Ovary (tissue), 9 donors: ENCODE measurements around the gene EGR4. TPM values are rescaled to one million over a fixed set of nuclear protein-coding genes. Genes with fewer than 3 reads are reported as not detected.
"Not testable (repeated sequence)": the region's sequence is repeated elsewhere in the genome, so short reads cannot be mapped to it uniquely, and the experiment has no call there.

Experiments
- DNase-seq, 5 donors: peaks; one replicate each; pipeline ENCODE4 v3.0.0-alpha.2; 2019 to 2020
- H3K27ac ChIP-seq, 2 donors: fragments of 200-600 bp; one replicate each; pipeline versions ENCODE4 v1.5.1 to v1.8.0; 2019 to 2022
- H3K27me3 ChIP-seq: fragments of 200-600 bp; one replicate; pipeline ENCODE4 v1.8.0; 2022
- H3K36me3 ChIP-seq: fragments of 200-600 bp; sonication (generic); one replicate; pipeline ENCODE4 v1.5.1; 2019
- H3K4me1 ChIP-seq: one replicate; pipeline ENCODE4 v1.8.1; 2013; ENCODE audit warnings: mild to moderate bottlenecking, moderate library complexity; ENCODE audit not compliant: insufficient read depth
- H3K4me3 ChIP-seq: fragments of 200-600 bp; sonication (generic); one replicate; pipeline ENCODE4 v1.5.1; 2017
- H3K9me3 ChIP-seq, 2 donors: fragments of 200-600 bp in 1 of 2; sonication (generic) in 1 of 2; one replicate each; pipeline versions ENCODE4 v1.5.1 to v1.8.1; 2013 to 2019; ENCODE audit warnings: mild to moderate bottlenecking in 1 of 2, moderate library complexity in 1 of 2
- CTCF ChIP-seq, 3 donors: fragments of 450-650 bp in 2 of 3; fragments of 200-600 bp in 1 of 3; IDR thresholded peaks; one replicate each; pipeline versions ENCODE4 v1.5.1 to v1.8.0; 2016 to 2022; ENCODE audit warnings: antibody characterized with exemption in 3 of 3, mild to moderate bottlenecking in 1 of 3
- EP300 ChIP-seq: sonication (generic); formaldehyde crosslinking; IDR thresholded peaks from one replicate; pipeline ENCODE4 v1.6.1; 2017; ENCODE audit warnings: antibody characterized with exemption
- POLR2A ChIP-seq: fragments of 450-650 bp; IDR thresholded peaks from one replicate; pipeline ENCODE4 v1.6.1; 2017; ENCODE audit warnings: antibody characterized with exemption, mild to moderate bottlenecking, moderate library complexity
- WGBS, 3 donors: extraction: QIAGEN DNeasy Blood & Tissue Kit in 1 of 3; methylation state at CpG; one replicate each; pipeline versions ENCODE4 v1.1.5 to v1.1.7; 2013 to 2017; 5-methylcytosine and 5-hydroxymethylcytosine counted together
- intact Hi-C, 4 donors: fragments of 100-400 bp; cut with DNase I; formaldehyde crosslinking; loops; one replicate each; pipeline versions ENCODE4 v1.11.0 to v1.15.1; 2022 to 2023
- polyA plus RNA-seq, 2 donors: library from polyadenylated mRNA; stranded (reverse); fragments of 200-250 nt in 1 of 2; fragments of 350-450 nt in 1 of 2; fragmentation: Illumina TruSeq in 1 of 2; extraction: RNeasy Lipid Tissue Mini Kit (QIAGEN cat#74804) in 1 of 2; gene quantifications; one replicate each; pipeline ENCODE4 v1.2.3, GENCODE V29; 2013 to 2014
- total RNA-seq, 7 donors: library from RNA; depleted of rRNA in 2 of 7; stranded (reverse); fragments of >200 nt in 2 of 7; fragmentation: NEBNext Ultra II Directional in 3 of 7; extraction: Animal tissue kit (Norgen Biotek cat#: 25700) in 3 of 7; gene quantifications; one replicate each; pipeline versions ENCODE4 v1.1.0 to v1.2.4, GENCODE V29; 2016 to 2023
- donor health status: DM: no; HTN: no; CAD: no; lungs with moderate emphysema.
- donor health status: DM: no; HTN: no; CAD: no.
- donor health status: Bipolar disorder and iron deficiency.
- donor health status: DM: yes; HTN: yes; CAD: no.
- donor health status: DM: no; HTN: no; CAD: no.
- donor health status: DM: yes; HTN: yes; CAD: no.

The EGR4 gene
- total and polyA plus RNA-seq, 9 donors = 0.04 to 0.13 TPM; not detected in 7

GRCh38 chr2:73265298-73266060 is 27.9 kb downstream of the EGR4 start:
- intact Hi-C loops = no loop called here

GRCh38 chr2:73264783-73265182 is 28.6 kb downstream of the EGR4 start:
- DNase-seq = no peak
- intact Hi-C loops = no loop called here
- H3K9me3 ChIP-seq = no peaks in the 10 kb centered on the region
- H3K4me1 ChIP-seq = peaks cover 3% of the 10 kb centered on the region
- H3K4me3 ChIP-seq = no peak overlapping the region
- H3K36me3 ChIP-seq = no peaks in the 10 kb centered on the region
- 78 to 90% (median 79%) methylated on average over 4 of the region's 4 CpGs for WGBS, 3 donors
- TF ChIP-seq CTCF (IDR thresholded peaks at IDR 0.05) (no peak), POLR2A (no peak), EP300 (no peak)
- no peaks in the 10 kb centered on the region for H3K27me3 ChIP-seq
- H3K27ac ChIP-seq = no peak overlapping the region

More at GRCh38 chr2:73265298-73266060, 27.9 kb downstream of the EGR4 start:
- 91 to 93% (median 92%) methylated on average over 28 of the region's 28 CpGs for whole genome bisulfite sequencing, 3 donors
- DNase-seq = no peak
- Histone ChIP-seq H3K4me1 (peaks cover 3% of the 10 kb centered on the region), H3K9me3 (no peaks in the 10 kb centered on the region), H3K27ac (no peak overlapping the region), H3K4me3 (no peak overlapping the region), H3K36me3 (no peaks in the 10 kb centered on the region), H3K27me3 (no peaks in the 10 kb centered on the region)
- no peak for TF ChIP-seq CTCF (IDR thresholded peaks at IDR 0.05)
- no peak for TF ChIP-seq POLR2A
- TF ChIP-seq EP300 = no peak

GRCh38 chr2:73264332-73264606 is 29.1 kb downstream of the EGR4 start:
- H3K9me3 ChIP-seq = no peaks in the 10 kb centered on the region
- peaks cover 3% of the 10 kb centered on the region for H3K4me1 ChIP-seq
- DNase-seq = no peak
- no peaks in the 10 kb centered on the region for H3K36me3 ChIP-seq
- TF ChIP-seq EP300 = no peak
- TF ChIP-seq CTCF (IDR thresholded peaks at IDR 0.05) = no peak
- no peak for TF ChIP-seq POLR2A
- H3K27me3 ChIP-seq = no peaks in the 10 kb centered on the region
- intact Hi-C loops = no loop called here
- H3K27ac ChIP-seq = no peak overlapping the region
- no peak overlapping the region for H3K4me3 ChIP-seq
- WGBS, 3 donors = 88 to 90% (median 89%) methylated on average over 15 of the region's 15 CpGs

GRCh38 chr2:73263540-73264331 is 29.6 kb downstream of the EGR4 start:
- Histone ChIP-seq H3K36me3 (no peaks in the 10 kb centered on the region), H3K9me3 (no peaks in the 10 kb centered on the region), H3K27ac (no peak overlapping the region), H3K4me1 (peaks cover 1% of the 10 kb centered on the region), H3K4me3 (no peak overlapping the region), H3K27me3 (no peaks in the 10 kb centered on the region)
- no peak for DNase-seq
- intact Hi-C loops = no loop called here
- 92% methylated on average over 16 of the region's 16 CpGs for WGBS, 3 donors
- TF ChIP-seq POLR2A (no peak), CTCF (IDR thresholded peaks at IDR 0.05) (no peak)

GRCh38 chr2:73262691-73263429 is 30.5 kb downstream of the EGR4 start:
- H3K4me1 ChIP-seq, H3K27ac ChIP-seq, DNase-seq, intact Hi-C loops, H3K4me3 ChIP-seq, H3K27me3 ChIP-seq, H3K36me3 ChIP-seq, H3K9me3 ChIP-seq: not testable (repeated sequence)
- 89 to 90% (median 90%) methylated on average over 18 of the region's 18 CpGs for WGBS, 3 donors
